GM21526 (cell line): ENCODE measurements around the gene WBP2NL.
A peak's percentile ranks its signal among the peaks of the same experiment; 100 is the strongest.

Source experiments
- ATAC-seq: cut with Tn5 transposase; IDR thresholded peaks from one replicate; pipeline ENCODE4 v1.9.1; 2021; ENCODE audit warnings: moderate library complexity; ENCODE audit not compliant: unreplicated experiment, low FRiP score

WBP2NL gene

DNA sequence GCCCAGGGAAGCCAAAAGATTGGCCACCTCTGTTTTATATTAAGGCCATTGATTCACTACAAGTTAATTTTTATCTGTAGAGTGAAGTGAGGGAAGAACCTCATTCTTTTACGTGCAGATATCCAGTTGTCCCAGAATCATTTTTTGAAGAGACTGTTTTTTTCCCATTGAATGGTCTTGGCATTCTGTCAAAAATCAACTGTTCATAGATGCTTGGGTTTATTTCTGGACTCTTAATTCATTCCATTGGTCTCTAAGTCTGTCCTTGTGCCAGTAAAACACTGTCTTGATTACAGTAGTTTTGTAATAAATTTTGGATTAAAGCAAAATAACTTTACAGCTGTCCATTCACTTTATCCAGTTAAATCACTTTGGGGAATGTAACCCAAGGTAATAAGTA, 26.8 kb downstream of the WBP2NL start:
- ATAC-seq, result no peak

DNA sequence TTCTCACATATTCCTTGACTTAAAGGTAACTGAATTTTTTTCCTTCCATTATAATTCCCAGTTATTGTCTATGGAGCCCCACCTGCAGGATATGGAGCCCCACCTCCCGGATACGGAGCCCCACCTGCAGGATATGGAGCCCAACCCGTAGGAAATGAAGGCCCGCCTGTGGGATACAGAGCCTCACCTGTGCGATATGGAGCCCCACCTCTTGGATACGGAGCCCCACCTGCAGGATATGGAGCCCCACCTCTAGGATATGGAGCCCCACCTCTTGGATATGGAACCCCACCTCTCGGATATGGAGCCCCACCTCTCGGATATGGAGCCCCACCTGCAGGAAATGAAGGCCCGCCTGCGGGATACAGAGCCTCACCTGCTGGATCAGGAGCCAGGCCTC, 28.1 kb downstream of the WBP2NL start:
- ATAC-seq, result no peak

DNA sequence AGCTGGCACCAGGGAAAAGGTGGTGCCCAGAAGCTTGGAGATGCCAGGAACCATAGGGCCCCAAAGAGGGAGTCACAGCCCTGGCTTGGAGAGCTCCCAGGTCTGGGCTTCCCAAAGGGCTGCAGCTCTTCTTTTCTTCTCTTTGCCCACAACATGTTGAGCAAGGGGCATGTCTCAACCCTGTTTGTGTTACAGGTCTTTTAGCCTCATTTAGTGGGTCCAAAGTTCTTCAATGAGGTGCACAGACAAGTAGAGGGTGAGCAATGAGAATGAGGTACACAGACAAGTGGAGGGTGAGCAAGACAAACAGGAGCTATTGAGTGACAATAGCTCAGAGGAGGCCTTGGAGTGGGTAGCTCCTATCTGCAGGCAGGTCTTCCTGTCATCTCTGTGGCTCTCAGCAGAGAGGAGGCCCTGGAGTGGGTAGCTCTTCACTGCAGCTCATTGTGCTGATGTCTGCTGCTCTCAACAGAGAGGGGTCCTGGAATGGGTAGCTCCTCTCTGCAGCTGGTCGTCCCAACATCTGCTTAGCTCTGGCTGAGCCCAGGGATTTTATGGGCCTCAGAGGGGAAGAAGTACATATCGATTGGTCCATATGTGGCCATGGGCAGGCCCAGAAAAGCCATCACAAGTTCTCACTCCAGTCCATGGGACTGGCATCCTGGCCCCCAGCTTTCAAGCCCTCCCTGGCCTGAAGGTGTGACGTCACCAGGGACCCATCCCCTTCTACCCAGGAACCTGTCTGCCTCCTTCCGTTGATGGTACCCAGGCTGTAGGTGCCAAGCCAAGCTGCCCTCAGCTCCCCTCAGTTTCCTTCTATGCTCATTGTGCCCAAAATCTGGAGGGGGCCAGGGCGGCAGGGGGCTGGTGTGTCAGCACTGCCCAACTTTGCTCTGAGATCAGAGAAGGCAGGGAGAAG, 34.9 kb downstream of the WBP2NL start:
- ATAC-seq, result no peak

DNA sequence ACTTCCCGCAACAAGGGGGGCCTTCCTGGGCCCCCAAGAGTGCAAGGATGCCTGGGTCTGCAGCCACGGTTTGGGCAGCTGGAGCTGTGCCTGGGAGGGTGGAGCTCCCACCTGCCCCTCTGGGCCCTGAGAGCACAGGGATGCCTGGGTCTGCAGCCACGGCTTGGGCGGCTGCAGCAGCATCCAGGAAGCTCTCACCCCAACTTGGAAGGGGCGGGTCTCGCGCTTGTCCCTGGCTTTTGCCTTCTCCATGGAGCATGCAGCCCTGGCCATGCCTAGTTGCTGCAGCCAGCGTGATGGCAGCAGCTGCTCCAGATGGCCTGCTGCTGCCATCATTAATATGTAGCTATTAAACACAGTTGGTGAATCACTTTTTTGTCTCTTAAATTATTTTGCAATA, 36.7 kb downstream of the WBP2NL start:
- ATAC-seq, result no peak

DNA sequence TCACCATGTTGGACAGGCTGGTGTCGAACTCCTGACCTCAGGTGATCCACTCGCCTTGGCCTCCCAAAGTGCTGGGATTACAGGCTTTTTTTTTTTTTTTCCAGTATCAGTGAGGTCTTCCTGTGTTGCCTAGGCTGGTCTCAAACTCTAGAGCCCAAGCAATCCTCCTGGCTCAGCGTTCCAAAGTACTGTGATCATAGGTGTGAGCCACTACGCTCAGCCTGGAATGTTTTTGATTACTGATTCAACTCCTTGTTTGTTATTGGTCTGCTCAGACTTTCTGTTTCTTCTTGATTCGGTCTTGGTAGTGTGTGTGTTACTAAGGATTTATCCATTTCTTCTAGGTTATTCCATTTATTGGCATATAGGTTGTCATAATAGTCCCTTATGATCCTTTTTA, 40.7 kb downstream of the WBP2NL start:
- no peak for ATAC-seq

DNA sequence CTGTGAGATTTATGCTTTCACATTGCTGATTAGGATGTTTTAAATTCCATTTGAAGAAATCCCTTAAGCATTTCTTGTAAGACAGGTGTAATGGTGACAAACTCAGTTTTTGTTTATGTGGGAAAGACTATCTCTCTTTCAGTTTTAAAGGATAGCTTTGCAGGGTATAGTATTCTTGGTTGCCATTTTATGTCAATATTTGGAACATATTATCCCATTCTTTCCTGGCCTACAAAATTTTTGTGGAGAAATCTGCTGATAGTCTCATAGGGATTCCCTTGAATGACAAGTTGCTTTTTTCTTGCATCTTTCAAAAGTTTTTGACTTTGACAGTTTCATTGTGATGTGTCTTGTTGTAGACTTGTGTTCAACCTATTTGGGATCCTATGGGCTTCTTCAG, 43.2 kb downstream of the WBP2NL start:
- no peak for ATAC-seq

DNA sequence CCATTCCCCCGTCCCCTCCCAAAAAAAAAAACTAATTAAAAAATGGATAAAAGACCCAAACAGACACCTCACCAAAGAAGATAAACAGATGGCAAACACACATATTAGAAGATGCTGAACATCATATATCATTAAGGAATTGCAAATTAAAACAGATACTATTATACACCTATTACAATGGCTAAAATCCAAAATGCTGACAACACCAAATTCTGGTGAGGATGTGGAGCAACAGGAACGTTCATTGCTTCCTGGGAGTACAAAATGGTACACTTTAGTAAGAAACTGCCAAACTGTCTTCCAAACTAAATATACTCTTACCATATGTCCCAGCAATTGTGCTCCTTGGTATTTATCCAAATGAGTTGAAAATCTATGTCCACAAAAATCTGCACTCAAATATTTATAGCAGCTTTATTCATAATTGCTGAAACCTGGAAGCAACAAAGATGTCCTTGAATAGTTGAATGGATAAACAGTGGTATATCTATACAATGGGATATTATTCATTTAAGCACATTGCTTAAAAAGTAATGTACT, 52.1 kb downstream of the WBP2NL start:
- no peak for ATAC-seq

DNA sequence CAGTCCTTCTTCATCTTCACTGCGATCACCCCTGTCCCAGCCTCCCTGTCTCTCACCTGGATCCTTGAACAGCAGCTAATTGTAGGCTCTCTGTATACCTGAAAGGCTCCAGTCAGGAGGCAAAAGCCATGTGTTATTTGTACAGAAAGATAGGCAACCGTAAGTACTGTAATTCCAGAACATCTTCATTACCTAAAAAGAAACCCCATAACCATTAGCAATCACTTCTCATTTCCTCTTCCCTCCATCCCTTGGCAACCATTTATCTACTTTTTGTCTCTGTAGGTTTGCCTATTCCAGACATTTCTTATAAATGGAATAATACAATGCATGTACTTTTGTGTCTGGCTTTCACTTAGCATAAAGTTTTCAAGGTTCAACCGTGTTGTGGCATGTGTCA, 54.2 kb downstream of the WBP2NL start:
- ATAC-seq, result no peak

DNA sequence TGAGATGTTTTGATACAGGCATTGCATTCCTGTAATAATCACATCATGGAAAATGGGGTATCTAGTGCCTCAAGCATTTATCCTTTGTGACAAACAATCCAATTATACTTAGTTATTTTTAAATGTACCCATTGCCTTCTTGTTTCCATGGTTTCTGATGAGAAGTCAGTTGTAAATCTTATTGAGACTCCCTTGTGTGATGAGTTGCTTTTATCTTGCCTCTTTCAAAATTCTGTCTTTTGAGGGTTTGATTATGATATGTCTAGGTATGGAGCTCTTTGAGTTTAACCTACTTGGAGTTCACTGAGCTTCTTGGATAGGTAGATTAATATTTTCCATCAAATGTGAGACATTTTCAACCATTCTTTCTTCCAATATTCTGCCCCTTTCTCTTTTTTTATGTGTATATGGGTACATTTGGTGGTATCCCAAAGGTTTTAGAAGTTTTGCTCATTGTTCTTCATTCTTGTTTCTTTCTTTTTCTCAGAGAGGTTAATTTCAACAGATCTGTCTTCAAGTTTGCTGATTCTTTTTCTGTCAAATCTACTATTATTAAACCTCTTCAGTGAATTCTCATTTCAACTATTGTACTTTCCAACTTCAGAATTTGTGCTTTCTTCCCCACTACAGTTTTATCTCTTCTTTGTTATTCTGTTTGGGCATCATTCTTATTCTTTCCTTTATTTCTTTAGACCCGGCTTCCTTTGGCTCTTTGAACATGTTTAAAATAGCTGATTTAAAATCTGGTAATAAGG, 58.3 kb downstream of the WBP2NL start:
- no peak for ATAC-seq

DNA sequence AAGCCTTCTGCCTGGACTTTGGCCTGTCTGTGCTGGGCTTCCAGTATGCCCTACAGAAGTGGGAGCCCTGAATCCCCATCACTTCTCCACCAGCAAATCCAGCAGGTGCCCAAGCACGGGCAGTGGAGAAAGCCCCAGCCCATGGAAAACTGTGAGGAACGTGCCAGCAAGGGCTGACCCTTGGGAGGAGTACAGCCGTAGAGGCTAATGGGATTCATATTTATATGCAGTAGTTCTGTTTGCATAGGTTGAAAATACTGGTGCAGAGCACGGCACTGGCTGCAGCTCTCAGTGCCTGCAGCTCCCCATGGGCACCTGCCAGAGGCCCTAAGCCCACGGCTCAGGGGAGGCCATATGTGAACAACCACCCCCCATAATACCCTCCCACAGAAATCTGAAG, 61.9 kb downstream of the WBP2NL start:
- ATAC-seq, result no peak

DNA sequence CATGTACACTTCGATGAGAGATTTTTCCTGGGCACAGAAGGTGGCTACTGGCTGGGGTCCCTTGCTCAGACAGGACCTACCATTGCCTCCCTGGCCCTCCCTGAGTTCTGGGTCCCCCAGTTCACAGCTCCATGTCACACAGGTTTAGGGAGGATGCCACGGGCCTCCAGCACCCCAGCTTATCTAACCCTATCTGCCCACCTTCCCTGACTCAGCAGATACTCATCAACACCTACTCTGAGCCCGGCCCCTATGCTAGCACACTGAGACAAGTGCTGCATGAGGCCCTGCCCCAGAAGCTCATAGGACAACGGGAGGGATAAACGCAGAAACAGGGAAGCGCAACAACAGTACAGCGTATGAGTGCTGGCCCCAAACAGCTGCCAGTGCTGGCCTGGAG, 62.5 kb downstream of the WBP2NL start:
- ATAC-seq, result no peak

DNA sequence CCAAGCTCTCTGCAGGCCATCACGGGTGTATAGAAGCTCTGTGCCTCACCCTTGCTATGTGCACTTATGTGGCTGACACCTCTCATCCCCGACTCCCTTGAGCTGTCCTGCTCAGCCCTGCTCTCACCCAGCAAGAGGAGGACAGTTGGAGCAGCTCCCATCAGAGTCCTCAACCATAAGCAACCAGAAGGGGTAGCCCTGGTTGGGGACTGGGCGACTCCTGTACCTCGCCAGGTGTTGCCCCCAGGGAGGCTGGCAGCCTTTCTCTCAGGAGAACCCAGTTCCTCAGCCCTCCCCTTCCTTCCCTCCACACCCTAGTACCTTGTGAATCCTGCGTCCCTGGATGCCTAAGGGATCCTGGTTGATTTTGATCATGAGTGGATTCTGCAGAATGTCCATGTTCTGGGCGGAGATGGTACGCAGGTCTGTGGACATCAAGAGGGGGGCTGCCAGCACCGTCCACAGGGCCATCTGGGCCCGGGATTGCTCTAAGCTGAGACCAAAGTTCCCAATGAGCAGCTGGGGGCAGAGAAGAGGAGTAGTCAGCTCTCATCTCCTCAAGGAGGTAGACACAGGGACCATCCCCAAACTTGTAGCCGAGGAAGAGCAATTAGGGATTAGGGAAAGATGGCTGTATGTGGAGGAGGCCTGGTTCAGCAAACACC, 64.0 kb downstream of the WBP2NL start:
- ATAC-seq, result no peak

DNA sequence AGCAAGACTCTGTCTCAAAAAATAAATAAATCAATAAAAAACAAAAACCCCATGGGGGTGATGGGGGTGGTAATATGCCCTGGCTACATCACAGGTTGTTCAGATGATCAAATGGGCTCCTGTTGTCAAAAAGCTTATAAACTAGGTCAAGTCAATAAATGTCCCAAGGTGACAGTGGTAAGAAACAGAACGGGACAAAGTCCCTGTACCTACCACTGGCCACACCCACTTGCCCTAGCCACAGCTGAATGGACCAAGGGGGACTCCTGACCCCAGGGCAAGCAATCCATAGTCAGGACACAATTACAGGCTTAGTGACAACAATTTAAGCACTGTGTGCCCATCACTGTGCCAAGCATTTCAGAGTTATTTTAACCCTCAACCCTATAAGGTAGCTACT, 66.0 kb downstream of the WBP2NL start:
- no peak for ATAC-seq

DNA sequence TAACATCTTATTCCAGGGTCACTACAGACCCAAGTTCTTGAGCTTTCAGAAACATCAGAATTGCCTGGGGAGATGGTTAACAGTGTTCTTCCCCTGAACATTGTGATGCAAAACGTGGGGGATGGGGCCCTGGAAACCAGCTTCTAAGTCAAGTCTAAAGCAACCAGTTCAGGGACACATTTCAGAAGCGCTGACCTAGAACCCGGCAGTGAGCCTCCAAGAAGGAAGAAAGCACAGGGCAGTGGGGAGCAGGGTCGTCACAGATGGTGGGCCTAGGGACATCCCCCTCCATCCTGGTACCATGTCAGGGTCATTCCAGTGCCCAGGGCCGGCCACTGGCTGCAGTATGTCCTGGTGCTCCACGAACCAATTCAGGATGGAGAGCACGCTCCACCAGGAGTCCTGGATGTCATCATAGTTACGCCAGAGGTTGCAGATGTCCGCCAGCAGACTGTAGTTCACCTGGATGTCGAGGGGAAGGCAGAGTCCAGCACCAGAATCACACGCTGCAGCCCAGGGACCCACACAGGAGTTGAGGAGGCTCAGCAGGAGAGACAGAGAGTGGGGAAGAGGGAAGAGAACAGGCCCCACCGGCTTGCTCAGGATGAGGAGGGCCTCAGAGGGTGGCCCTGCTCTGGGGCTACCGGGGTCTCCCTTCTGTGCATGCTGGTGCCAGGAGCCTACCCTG, 67.0 kb downstream of the WBP2NL start:
- ATAC-seq, result no peak

DNA sequence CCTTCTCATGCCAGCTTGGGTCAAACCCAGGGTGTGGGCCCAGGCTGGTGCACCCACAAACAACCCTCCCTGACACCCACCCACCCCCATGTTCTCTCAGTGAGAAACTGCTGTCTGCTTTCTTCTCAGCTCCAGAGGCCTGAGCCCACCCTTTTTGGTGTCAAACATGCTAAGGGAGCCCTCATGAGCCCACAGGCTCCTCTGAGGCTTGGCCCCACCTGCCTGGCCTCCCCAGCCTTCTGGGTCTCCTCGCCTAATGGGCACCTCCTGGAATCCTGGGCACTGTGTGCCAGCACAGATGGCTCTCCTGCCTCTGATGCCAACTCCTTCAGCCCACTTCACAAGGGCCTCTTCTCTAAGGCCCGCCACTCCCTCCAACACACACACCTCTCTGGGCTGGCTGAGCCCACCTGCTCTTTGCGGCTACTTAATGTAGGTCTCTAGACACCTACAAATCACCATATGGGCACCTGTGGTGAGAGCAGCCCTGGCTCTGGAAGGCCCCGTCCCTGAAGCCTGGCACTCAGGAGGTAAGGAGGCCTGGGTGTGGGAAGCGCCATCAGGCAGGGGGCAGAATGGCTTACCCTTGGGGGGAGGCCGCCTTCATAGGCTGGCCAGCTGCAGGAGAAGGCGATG, 67.7 kb downstream of the WBP2NL start:
- ATAC-seq, result no peak

DNA sequence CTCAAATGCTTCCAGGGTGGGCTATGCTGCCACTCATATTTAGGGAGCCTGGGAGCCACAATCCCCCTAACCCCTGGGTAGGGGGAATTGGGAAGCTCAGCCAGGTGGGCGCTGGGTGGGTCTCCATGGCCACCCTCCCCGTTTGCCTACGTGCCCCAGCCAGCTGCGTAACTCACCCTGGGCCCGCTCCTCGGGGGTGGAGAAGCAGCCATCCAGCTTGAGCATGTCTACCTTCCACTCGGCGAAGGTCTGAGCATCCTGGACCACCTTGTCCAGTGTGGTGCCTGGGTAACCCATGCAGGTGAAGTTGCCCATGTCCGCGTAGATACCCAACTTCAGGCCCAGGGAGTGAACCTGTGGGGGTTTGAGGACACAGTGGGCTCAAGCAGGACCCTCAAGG, 68.3 kb downstream of the WBP2NL start:
- no peak for ATAC-seq

DNA sequence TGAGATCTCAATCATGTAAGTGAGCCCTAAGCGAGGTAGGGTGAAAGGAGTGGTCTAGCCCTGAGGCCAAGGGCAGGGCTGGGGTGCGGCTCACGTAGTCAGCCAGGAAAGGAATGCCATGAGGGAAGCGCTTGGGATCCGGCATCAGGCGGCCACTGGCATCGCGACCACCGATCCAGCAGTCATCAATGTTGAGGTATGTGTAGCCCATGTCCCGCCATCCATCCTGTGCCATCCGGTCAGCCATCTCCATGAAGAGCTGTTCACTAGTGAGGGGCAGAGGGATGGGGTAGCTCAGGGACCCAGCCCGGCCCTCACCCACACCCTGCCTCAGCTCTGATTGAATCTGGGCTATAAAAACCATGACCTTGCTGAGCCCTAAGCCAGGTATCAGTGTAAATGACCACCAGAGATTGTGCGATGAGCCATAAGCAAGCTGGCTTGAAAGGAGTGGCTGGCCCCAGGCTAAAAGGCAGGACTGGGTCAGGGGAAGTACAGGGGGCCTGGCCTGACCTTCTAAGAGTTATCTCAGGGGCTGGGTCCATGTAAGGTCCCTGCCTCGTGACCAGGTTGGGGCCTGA, 69.2 kb downstream of the WBP2NL start:
- no peak for ATAC-seq

DNA sequence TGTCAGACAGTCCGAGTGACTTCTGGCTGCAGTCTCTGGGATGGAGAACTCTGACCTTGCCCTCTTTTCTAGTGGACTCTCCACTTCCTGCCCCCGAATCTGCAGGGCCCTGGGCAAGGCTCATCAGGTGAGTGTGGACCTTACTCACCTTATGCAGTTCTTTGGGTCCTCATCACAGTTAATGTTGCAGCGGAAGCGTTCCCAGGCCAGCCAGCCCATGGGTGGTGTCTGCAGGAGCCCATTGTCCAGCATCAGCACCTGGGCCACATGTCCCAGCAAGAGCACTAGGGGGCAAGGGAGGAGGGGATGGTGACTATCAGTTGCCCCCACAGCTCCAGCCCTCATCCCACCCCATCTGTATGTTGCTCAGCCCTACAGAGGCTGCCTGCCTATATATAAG, 69.7 kb downstream of the WBP2NL start:
- ATAC-seq, result no peak

DNA sequence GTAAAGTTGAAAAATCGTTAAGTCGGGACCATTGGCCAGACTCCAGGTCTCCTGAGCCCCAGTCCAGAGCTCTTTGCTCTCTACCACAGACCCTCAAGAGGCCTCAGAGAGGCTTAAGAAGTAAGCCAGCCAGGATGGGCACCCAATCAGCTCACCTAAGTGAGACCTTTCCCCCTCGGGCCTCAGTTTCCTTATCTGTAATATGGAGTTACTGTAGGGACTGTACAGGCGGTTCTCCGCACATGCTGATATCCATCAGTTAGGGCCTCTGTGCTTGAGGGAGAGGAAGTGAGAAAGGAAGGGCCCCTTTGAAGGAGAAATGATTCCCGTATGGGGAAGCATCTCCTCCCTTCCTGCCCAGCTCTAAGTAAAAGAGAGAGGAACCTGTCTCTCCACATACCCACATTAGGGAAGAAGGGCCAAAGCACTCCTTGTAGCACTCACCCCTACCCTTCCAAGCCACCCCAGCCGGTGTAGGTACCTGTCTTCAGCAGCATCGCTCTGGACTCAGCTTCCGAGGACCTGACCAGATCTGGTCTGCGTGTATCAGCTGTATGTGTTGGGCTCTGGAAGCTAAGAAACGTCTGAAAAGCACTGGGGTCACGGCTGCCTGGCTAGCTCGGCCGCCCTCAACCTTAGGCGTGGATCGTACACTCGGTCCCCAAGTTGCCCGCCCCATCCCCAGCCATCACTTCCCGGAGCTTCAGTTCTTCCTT, 71.4 kb downstream of the WBP2NL start:
- peak; percentile 7 for ATAC-seq
